NCI-H1436 treated with DMSO at 0.1 percent for 48 hours (cell line): ENCODE measurements around the gene FHAD1.
"Not testable (repeated sequence)": the region's sequence is repeated elsewhere in the genome, so short reads cannot be mapped to it uniquely, and the experiment has no call there.

Experiments used
- DNase-seq: peaks from one replicate; lab custom pipeline; 2025; lab: John Stamatoyannopoulos, UW

FHAD1 gene

GRCh38 chr1:15370781-15371520 is 123.9 kb downstream of the FHAD1 start:
- DNase-seq, result no peak

DNA sequence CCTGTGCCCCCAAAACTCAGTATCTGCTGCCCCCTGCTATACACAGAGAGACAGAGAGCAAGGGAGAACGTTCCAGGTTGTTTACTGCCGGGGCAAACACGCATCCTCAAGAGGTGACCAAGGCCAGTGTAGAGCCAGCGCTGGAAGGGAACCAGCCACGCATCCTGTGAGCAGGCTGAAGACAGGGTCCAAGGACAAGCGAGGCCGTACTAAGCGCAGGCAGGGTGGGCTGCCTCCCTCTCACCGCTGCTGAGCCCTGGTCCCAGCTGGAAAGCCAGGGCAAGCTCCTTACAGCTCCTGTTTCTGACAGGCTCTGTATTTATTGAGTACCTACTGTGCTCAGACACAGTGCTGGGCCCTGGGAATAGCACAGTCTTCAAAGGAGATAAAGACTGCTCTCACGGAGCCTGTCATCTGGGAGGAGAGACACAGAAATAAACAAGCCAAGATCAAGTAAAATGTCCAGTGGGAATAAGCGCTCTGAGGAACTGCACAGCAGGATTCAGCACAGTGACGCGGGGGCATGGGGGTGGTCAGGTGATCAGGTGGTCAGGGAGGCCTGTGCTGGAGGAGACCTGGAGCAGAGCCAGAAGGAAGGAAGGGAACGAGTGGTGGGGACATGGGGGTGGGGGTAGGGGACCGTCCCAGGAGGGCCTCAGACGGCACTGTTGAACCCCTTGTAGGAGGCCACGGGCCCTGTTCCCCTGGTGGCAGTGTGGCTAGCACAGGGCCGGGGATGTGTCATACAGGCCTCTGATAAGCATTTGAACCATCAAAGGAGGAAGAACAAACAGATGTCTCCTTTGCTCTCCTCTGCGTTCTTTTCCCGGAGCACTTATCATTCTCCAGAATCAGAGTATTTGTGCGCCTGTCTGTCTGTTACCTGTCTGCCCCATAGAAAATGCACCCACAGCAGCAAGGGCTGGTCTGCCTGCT is 124.9 kb downstream of the FHAD1 start:
- DNase-seq, result no peak

GRCh38 chr1:15378729-15379128 is 131.7 kb downstream of the FHAD1 start:
- DNase-seq, result no peak

- not testable (repeated sequence) for DNase-seq
These were observed 132.1 kb downstream of the FHAD1 start for GRCh38 chr1:15379151-15379550.

DNA sequence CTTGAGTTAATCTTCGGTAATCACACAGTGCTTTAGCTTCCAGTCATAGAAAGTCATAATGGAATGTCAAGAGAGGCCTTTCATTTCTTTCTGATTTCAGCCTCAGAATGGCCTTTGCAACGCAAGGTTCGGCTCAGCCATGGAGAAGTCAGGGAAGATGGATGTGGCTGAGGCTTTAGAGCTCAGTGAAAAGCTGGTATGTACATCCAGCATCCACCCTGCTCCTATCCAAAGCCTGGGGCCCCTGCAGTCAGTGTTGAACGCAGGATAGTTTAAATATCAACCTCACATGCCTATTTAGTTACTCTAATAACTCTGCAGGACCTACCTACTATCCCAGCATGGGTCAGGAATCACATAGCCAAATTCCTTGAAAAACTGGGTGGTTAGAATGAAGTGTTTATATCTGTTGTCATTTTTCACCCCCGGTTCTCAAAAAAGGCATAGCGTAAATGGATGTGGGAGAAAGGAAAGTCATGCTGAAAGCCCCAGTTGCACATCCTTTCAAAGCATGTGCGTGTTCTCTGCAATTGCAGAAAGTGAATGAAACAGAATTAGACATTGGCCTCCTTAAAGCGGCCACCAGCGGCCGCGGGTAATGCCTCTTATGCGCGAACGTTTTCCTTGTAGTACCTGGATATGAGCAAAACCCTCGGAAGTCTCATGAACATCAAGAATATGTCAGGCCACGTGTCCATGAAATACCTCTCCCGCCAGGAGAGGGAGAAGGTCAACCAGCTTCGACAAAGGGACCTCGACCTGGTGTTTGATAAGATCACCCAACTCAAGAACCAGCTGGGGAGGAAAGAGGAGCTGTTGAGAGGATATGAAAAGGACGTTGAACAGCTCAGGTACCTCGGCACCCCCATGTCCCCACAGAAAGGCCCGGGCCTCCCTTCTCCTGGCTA is 133.8 kb downstream of the FHAD1 start:
- DNase-seq, result no peak

- DNase-seq, result no peak
These were observed 134.8 kb downstream of the FHAD1 start for GRCh38 chr1:15381805-15382204.

DNA sequence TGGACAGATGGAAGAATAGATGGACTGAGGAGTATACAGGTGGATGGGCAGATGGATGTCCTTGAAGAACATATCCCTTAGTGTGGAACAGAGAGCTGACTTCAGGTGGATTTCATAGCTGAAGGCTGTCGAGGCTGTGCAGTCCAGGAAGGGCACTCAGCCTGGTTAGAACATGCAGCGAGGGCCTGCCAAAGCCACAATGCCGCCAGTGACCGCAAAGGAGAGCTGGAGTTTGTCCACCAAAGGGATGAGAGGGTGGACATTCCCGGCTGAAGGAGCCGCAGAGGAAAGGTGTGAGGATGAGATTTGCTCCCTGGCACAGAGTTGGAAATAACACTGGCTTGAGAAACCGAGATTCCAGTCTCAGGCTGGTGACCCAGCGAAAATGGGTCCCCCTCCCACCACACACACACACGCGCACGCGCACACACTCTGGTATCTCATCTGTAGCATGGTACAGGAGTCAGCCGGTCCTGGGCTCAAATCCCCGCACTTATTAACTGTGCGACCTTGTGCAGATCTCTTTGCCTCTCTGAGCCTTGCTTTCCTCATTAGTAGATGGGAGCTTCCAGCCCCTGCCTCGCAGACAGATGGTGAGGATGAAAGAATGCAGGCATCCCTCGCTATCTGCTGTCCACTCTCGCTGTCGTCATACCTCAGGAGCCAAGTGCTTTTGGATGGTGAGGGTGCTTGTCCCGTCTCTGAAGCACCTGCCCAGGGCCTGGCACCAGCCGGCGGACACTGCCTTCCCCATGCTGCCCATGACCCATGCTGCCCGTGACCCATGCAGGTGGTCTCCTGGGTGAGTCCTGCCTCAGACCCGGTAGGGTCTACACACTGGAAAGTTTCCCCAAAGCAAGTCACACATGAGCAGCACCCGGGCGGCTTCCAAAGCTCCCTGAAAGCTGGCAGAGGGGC is 135.8 kb downstream of the FHAD1 start:
- no peak for DNase-seq

DNA sequence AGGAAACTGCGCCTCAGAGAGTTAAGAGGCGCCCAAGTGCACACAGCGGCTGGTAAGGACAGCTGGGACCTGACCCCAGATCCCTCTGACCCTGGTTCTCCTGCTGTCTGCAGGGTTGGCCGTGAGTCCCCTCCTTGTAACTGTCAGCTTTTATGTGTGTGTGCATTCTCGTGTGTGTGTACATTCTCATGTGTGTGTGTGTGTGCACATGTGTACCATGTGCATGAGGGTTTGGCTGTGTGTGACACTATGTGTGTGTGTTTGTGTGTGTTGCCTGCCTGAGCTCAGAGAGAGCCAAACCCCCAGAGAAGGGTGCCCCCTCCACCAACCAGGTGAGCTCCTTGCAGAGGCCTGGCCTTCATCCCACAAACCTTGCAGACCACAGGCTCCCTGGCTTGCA is 136.8 kb downstream of the FHAD1 start:
- DNase-seq, result no peak

DNA sequence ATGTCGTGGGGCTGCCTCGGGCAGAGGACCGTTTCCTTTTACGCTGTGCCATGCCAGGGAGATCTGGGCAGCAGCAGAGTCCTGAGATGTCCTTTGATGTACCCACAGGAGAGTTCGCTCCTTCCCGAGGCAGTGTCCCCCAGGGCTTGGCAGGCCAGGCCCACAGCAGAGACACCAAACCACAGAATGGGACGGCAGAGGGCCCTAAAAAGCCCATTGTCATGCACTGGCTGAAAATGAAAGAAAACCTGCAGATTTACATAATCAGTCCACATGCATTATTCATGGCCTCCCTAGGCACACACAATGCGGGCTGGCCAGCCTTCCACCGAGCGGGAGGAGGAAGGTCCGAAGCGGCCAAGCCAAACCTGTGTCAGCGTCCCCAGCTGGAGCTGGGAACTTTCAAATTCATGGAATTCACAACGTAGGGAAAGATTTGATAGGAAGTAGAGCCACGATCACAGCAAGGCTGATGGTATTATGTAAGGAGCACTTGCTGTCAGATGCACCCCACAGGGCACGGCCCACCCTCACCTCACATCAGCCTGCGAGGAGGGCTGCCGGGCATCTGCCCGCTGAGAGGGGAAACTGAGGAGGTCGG is 137.4 kb downstream of the FHAD1 start:
- DNase-seq, result no peak

DNA sequence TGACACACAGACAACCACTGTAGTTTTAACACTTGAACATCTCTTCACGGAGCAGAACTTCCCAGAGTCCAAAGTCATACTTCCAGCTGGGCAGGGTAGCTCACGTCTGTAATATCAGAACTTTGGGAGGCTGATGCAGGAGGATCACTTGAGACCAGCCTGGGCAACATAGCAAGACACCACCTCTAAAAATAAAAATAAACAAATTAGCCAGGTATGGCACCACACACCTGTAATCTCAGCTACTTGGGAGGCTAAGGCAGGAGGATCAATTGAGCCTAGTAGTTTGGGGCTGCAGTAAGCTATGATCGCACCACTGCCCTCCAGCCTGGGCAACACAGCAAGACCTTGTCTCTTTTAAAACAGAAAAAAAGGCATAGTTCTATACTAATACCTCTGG is 138.4 kb downstream of the FHAD1 start:
- DNase-seq, result no peak

GRCh38 chr1:15386164-15386749 is 139.2 kb downstream of the FHAD1 start:
- DNase-seq, result no peak

GRCh38 chr1:15388201-15388880 is 141.3 kb downstream of the FHAD1 start:
- DNase-seq, result no peak

DNA sequence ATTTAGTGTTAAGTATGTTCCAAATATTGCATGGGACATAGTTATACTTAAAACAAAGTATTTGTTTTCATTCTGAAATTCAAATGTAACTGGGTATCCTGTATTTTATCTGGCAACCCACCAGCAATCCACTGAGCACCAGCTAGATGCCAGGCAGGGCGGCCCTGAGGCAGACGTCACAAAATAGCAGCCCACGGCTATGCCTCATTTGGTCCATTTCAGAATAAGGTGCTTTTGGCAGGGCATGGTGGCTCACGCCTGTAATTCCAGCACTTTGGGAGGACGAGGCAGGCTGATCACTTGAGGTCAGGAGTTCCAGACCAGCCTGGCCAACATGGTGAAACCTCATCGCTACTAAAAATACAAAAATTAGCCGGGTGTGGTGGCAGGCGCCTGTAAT is 142.8 kb downstream of the FHAD1 start:
- DNase-seq, result not testable (repeated sequence)

DNA sequence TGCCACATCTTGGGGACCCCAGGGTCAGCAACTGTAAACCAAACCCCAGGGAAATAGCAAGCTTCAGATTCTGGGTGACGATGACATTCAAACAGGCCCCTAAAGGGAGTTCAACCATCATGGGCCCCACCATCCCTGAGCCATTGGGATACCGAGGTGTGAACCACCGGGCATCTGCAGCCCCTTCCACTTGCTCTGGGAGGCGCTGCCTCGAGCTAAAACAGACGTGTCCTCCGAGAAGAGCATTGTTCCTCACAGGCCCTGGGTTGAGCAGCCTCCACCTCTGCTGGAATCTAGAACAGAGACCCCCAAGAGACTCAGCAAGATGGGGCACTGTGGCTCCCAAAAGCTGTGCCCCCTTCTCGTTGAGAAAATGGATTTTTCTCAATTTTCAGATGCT is 143.6 kb downstream of the FHAD1 start:
- DNase-seq, result no peak

- no peak for DNase-seq
These were observed 144.3 kb downstream of the FHAD1 start for GRCh38 chr1:15391366-15391765.

GRCh38 chr1:15393475-15394257 is 146.6 kb downstream of the FHAD1 start:
- no peak for DNase-seq

DNA sequence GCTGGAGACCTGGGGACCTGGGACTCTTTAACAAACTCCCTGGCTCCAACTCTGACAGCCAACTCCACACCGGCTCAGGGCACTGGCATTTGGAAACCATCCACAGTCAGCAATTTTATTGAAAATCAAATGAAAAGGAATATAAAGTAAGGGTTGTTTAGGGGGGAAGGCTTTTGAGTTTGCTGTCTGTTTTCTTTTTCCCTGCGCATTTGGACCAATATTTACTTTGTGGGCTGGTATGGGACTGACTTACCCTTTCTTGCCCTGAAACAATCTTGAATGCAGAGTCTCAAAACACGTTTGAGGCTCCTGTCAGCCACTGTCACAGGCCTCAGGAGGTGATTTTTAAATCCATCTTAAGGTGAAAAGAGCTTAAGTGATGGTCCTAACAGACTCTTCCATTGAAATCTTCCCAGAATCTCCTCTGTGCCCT is 147.3 kb downstream of the FHAD1 start:
- no peak for DNase-seq

DNA sequence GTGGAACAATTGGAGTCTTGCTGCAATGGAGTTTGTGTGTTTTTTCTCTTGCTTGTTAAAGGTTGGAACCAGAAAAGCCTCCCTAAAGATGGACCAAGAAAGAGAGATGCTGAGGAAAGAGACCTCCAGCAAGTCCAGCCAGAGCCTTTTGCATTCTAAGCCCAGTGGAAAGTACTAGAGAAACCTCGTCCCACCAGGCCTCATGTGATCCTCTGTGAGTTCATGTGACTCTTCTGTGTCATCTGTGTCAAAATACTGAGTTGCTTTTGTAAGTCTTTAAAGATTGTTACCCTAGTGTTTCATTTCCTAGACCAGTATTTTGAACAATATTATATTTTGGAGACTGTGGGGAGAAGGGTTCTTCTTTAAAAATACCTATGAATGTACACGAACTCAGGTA is 150.2 kb downstream of the FHAD1 start:
- no peak for DNase-seq

DNA sequence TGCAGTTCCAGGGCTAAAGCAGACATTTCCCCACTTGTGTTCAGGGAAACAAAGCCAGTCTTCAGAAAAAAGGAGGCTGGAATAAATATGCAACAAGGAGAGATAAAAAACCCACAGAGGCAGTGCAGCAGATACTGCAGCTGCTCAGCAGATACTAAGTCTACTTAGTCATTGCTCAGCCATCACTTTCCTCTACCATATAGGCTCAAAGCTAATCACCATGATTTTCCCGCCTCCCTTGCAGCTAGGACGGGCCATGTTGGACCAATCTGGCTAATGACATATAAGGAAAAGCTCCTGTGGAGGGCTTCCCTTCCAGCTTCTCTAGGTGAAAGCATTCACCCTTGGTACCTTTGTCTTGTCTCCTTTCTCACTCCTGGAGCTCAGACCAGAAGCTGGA is 152.7 kb downstream of the FHAD1 start:
- no peak for DNase-seq
